GM18507 (cell line): ENCODE measurements around the gene TRIM49D2.
"Not testable (repeated sequence)": the region's sequence is repeated elsewhere in the genome, so short reads cannot be mapped to it uniquely, and the experiment has no call there.

Experiments used
- DNase-seq: peaks from one replicate; pipeline ENCODE4 v3.0.0; 2011; ENCODE audit warnings: low read depth; ENCODE audit not compliant: insufficient read length; ENCODE audit errors: extremely low spot score
- FAIRE-seq: peaks from 2 replicates; lab custom pipeline; 2011; peaks lifted over from hg19 to GRCh38; lab: Jason Lieb, UNC

Gene TRIM49D2, protein sequence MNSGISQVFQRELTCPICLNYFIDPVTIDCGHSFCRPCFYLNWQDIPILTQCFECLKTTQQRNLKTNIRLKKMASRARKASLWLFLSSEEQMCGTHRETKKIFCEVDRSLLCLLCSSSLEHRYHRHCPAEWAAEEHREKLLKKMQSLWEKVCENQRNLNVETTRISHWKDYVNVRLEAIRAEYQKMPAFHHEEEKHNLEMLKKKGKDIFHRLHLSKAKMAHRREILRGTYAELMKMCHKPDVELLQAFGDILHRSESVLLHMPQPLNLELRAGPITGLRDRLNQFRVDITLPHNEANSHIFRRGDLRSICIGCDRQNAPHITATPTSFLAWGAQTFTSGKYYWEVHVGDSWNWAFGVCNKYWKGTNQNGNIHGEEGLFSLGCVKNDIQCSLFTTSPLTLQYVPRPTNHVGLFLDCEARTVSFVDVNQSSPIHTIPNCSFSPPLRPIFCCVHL

DNA sequence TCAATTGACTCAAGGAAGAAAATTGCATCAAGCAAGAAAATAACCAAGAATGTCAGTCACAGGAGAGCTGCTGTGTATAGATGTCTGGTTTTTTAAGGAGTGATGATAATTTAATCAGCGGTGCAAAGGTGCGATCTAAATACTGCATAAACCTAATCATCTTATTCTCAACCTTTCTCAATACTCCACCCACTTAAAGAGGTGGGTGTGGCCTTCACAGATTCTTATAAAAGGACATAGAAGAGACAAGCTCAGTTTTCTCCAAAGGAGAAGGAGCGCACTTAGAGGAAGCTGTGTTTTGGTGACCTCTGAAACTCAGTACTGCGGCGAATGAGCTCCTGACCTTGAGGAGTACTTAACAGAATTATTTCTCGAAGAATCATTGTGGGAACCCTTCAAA lies at the start of gene TRIM49D2:
TSS of gene TRIM49D2 (plus strand) at position 301 of the 400 bp plus-strand sequence. CDS start 2,698 bp downstream, outside the sequence.
- not testable (repeated sequence) for DNase-seq, FAIRE-seq

DNA sequence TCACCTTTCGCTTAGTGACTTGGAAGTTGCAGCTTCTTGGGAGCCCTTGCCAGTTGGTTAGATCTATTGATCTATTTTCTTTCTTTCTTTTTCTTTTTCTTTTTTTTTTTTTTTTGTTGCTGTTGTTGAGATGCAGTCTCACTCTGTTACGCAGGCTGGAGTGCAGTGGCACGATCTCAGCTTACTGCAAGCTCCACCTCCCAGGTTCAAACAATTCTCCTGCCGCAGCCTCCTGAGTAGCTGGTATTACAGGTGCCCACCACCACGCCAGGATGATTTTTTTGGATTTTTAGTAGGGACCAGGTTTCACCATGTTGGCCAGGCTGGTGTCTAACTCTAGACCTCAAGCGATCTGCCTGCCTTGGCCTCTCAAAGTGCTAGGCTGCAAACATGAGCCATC lies 46.4 kb upstream of the TRIM49D2 start:
- FAIRE-seq, DNase-seq: not testable (repeated sequence)

DNA sequence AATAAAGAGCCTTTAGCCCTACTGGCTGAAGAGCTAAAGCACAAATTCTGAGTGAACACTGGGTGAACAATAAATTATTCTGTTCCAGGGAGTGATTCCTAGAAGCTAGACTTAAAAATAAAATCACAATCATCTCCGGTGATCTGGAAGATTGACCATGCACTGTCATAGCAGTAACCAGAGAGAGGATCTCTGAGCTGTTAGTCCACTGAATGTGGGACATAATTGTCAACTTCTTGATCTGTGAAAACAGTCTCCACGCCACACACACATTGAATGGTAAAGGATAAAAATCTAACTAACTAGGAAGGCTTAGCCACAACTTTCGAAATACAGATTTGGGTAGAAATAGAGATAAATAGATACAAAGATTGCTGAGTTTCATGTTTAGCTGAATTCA lies 30.6 kb upstream of the TRIM49D2 start:
- not testable (repeated sequence) for DNase-seq, FAIRE-seq

DNA sequence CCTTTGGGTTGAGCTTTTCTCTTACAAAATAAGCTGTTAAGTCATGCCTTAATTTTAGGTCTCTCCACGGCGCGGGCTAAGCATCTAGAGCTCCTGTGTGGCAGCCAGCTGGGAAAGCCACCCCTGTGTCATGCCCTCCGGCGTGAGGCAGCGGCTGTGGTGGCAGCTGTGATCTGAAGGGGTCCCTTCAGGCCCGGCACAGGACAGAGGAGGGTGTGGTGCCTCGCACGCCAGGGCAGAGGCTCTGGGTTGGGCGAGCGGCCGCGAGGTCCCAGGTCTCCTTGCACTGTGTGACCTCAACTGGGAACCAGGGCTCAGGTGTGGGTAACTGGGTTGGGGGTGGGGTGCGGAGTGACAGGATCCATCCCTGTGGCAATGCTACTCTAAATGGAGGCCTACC lies 23.1 kb upstream of the TRIM49D2 start:
- FAIRE-seq, DNase-seq: not testable (repeated sequence)

DNA sequence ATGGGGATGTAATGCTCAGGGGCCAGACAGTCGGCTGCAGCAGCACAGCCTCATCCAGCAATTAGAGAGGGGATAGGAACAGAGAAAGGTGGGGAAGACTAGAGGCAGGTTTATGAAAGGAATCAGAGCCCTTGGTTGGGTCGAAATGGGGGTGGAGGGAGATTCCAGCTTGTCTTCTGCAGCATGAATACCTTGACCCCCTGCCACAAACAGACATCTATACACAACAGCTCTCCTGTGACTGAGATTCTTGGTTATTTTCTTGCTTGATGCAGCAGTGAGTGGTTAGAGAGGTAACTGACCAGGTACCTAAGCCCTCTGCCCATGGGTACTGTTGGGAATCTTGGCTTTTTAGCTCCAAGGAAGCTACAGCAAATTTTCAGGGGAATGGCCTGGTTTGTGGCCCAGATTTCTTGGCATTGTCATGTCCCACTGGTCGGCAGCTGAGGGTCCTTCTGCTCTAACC lies 1.6 kb upstream of the TRIM49D2 start, which contains the start of gene TRIM49D1:
TSS of gene TRIM49D1 (minus strand) at position 51 of the 466 bp plus-strand sequence. CDS start 4,535 bp downstream, outside the sequence.
- FAIRE-seq (no peak), DNase-seq (no peak)

DNA sequence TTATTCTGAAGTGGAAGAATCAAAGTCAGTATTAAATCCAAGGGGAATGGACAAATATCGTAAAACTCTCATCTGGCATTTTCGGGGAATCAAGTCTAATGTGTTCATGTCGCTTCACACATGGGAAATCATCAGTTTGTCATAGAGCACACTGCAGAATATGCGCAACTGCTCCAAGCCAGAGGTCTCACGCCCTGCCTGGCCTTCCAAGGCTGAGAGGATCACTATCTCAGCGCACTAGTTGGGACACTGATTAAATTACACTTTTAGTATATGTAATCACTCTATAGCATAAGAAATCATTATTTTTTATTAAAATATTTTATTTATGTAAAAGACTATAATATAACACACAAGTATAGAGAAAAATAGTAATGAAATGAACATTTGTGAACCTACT lies 37.0 kb downstream of the TRIM49D2 start:
- not testable (repeated sequence) for FAIRE-seq, DNase-seq

DNA sequence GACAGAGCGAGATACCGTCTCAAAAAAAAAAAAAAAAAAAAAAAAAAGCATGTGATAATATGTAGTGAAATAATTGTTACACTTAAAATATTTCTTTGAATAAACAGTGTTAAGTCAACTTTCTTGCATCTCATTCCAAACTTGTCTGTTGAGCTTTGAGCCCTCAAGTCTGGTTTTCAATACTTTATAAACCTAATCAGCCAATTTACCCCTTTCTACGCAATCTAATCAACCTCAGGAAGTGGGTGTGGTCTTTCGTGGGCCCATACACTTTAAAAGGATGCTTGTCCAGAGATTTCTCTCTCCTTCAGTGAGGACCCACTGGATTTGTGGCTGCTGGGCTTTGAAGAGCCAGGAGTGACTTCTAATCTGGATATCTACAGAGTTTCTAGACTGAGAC lies 41.9 kb downstream of the TRIM49D2 start, which contains the start of gene TRIM64:
TSS of gene TRIM64 (plus strand) at position 301 of the 400 bp plus-strand sequence. CDS start 2,467 bp downstream, outside the sequence.
- not testable (repeated sequence) for FAIRE-seq, DNase-seq
